Gastroesophageal sphincter (tissue), 3 donors: ENCODE results near the gene B3GNT9.

Experiments
- CTCF ChIP-seq, 4 experiments: fragments of 200-600 bp in 2 of 4; fragments of 450-650 bp in 2 of 4; sonication (generic) in 1 of 4; IDR thresholded peaks; one replicate each; pipeline ENCODE4 v1.5.1; 2017 to 2019; ENCODE audit warnings: antibody characterized with exemption in 4 of 4, mild to moderate bottlenecking in 2 of 4, moderate library complexity in 2 of 4
- EP300 ChIP-seq: sonication (generic); formaldehyde crosslinking; IDR thresholded peaks from one replicate; pipeline ENCODE4 v1.6.1; 2017; ENCODE audit warnings: antibody characterized with exemption, mild to moderate bottlenecking
- POLR2A ChIP-seq, 2 donors: fragments of 450-650 bp; IDR thresholded peaks; one replicate each; pipeline ENCODE4 v1.6.1; 2017; ENCODE audit warnings: antibody characterized with exemption in 2 of 2, mild to moderate bottlenecking in 2 of 2, moderate library complexity in 1 of 2

- TF ChIP-seq POLR2A (IDR thresholded peaks at IDR 0.05) = no peak
- TF ChIP-seq CTCF (IDR thresholded peaks at IDR 0.05) = no peak
- TF ChIP-seq EP300 = no peak
Measured at GRCh38 chr16:67166598-67167168, 15.9 kb upstream of the B3GNT9 start.
